GM21786 (cell line): ENCODE data around the gene CDC20.
"Not testable (repeated sequence)": the region's sequence is repeated elsewhere in the genome, so short reads cannot be mapped to it uniquely, and the experiment has no call there.

Source experiments
- ATAC-seq: cut with Tn5 transposase; IDR thresholded peaks from one replicate; pipeline ENCODE4 v1.9.1; 2021; ENCODE audit not compliant: unreplicated experiment

The CDC20 gene

GRCh38 chr1:43379476-43379875 is 20.7 kb downstream of the CDC20 start:
- ATAC-seq, result no peak

GRCh38 chr1:43381612-43382011 is 22.8 kb downstream of the CDC20 start:
- ATAC-seq, result no peak

- no peak for ATAC-seq
These were observed 23.4 kb downstream of the CDC20 start for GRCh38 chr1:43382027-43382779.

GRCh38 chr1:43383449-43383848 is 24.7 kb downstream of the CDC20 start:
- ATAC-seq, result no peak

- ATAC-seq, result no peak
These were observed 27.9 kb downstream of the CDC20 start for GRCh38 chr1:43386676-43387075.

GRCh38 chr1:43387976-43388599 is 29.3 kb downstream of the CDC20 start:
- no peak for ATAC-seq

- ATAC-seq, result no peak
These were observed 29.8 kb downstream of the CDC20 start for GRCh38 chr1:43388613-43389012.

- peak; percentile 95 for ATAC-seq
These were observed 30.8 kb downstream of the CDC20 start, which contains the start of the genes MED8 and SZT2 for GRCh38 chr1:43389326-43390313. MED8 (minus strand) TSS chr1:43389800; CDS start chr1:43389764, 36 bp downstream. SZT2 (plus strand) TSS chr1:43389899; CDS start chr1:43389969, 70 bp downstream.

GRCh38 chr1:43392702-43393101 is 33.9 kb downstream of the CDC20 start:
- ATAC-seq, result no peak

- no peak for ATAC-seq
These were observed 36.7 kb downstream of the CDC20 start for GRCh38 chr1:43395523-43395922.

GRCh38 chr1:43396059-43396458 is 37.3 kb downstream of the CDC20 start:
- no peak for ATAC-seq

GRCh38 chr1:43398227-43398626 is 39.4 kb downstream of the CDC20 start:
- no peak for ATAC-seq

- not testable (repeated sequence) for ATAC-seq
These were observed 41.7 kb downstream of the CDC20 start for GRCh38 chr1:43400441-43400840.

GRCh38 chr1:43402089-43402865 is 43.5 kb downstream of the CDC20 start:
- ATAC-seq, result no peak

- ATAC-seq, result no peak
These were observed 45.6 kb downstream of the CDC20 start for GRCh38 chr1:43404353-43404752.

GRCh38 chr1:43405219-43405875 is 46.6 kb downstream of the CDC20 start:
- ATAC-seq, result no peak

GRCh38 chr1:43405876-43406234 is 47.1 kb downstream of the CDC20 start:
- ATAC-seq, result no peak

- ATAC-seq, result no peak
These were observed 51.8 kb downstream of the CDC20 start for GRCh38 chr1:43410571-43410970.
